ENCODE measurements around the gene HSPA1B.
"Not testable (repeated sequence)": the region's sequence is repeated elsewhere in the genome, so short reads cannot be mapped to it uniquely, and the experiment has no call there.

The HSPA1B gene

DNA sequence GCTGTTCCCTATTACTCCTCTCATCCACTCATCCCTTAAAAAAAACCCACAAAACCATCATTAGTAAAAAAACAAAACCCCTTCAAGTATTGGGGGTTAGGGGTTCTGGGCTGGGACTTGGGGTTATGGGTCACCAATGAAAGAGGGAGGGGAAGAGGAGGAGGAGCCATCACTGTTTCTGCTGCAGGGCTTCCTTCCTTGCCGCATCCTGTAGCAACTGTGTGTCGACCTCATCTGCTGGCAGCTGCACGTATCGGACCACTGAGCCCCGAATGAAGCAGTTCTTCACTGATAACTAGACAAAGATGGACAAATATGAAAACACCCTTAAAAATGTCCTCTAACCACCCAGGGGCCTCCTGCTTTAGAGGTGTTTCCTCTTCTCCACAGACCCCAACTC, 29.9 kb upstream of the HSPA1B start:
- DNase-seq (ENCODE audit: low read depth, low spot score) = no peak

DNA sequence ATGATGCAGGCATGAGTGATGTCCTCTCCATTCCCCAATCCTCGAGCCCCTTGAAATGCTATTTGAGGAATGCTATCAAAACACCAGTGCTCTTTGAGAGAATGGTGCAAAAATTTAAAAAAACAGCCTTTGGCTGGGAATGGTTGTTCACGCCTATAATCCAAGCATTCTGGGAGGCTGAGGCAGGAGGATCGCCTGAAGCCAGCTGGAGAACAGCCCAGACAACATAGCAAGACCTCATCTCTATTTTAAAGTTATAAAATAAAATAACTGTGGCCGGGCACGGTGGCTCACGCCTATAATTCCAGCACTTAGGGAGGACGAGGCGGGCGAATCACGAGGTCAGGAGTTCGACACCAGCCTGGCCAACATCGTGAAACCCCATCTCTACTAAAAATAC, 27.8 kb upstream of the HSPA1B start:
- no peak for DNase-seq (ENCODE audit: low read depth, low spot score)

DNA sequence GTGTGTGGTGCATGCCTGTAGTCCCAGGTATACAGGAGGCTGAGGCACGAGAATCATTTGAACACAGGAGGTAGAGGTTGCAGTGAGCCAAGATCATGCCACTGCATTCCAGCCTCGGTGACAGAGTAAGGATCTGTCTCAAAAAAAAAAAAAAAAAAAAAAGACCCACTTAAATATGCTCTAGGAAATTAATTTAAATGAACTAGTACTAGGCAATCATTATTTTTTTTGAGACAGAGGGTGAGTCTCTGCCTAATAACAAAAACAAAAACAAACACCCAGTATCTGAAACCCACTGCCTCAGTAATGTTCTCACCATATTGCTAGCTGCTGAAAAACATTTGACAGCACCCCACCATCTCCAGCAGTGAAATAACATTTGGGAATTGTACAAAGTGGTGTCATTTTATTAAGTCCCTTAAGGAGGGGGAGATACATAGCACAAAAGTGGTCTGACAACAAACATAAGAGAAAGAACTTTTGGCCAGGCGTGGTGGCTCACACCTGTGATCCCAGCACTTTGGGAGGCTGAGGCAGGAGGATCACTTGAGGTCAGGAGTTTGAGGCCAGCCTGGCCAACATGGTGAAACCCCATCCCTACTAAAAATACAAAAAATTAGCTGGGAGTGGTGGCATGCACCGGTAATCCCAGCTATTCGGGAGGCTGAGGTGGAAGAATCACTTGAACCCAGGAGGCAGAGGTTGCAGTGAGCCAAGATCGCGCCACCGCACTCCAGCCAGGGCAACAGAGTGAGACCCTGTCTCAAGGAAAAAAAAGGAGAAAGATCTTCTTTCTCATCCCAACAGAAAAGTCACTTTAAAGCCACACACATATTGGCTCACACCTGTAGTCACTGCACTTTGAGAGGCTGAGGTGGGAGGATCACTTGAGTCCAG, 26.3 kb upstream of the HSPA1B start:
- DNase-seq (ENCODE audit: low read depth, low spot score) = not testable (repeated sequence)

GRCh38 chr6:31805939-31806469, 21.5 kb upstream of the HSPA1B start:
- DNase-seq (ENCODE audit: low read depth, low spot score) = no peak

DNA sequence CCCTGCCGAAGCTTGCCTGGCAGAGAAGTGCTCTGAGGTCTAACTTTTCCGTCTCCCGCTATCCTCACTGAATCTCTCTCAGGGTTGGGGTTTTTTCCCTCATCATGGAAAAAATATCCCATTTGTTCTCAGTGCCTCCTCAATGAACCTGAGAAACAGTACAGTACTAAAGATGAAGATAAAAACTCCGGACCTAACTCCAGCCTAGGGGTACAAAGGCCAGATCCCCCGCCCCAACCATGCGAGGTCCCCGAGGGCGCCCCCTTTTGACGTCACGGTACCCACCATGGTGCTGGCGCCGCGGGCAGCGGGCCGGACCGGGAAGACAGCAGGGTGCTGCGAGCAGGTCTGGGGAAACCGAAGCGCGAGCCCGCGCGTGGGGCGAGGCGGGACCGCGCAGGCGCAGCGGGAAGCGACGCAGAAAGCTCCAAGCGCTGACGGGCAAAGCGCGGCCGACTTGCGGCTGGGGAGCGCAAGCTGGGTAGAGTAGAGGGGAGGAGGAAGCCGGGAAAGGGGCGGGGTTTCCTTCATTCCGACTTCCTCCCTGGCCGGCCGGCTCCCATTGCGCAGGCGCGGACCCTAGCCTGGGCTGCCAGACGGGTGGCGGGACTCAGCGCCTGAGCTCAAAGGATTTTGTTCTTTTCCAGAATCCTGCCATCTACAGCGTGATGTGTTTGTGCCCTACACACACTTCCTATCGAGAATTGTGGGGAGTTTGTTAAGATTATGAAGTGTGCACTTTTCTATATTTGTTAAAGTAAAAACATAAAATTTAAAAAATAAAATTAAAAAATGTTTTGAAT, 20.9 kb upstream of the HSPA1B start, which contains the start of gene LSM2:
TSS of gene LSM2 (minus strand) at position 497 of the 803 bp plus-strand sequence. CDS start at position 288, 209 bp downstream.
- no peak for DNase-seq (ENCODE audit: low read depth, low spot score)

- DNase-seq (ENCODE audit: low read depth, low spot score) = not testable (repeated sequence)
These were observed 18.9 kb upstream of the HSPA1B start for GRCh38 chr6:31808599-31808998.

DNA sequence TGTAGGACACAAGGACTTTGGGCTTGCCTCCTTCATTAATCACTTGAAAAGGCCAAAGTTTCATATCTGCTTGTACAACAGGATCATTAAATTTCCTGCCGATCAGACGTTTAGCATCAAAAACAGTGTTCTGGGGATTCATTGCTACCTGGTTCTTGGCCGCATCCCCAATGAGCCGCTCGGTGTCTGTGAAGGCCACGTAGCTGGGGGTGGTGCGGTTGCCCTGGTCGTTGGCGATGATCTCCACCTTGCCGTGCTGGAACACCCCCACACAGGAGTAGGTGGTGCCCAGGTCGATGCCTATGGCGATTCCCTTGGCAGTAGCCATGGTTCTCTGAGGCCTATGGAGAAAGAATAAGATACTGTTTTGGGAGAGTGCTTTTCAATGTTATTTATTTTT, 15.9 kb upstream of the HSPA1B start:
- no peak for DNase-seq (ENCODE audit: low read depth, low spot score)

DNA sequence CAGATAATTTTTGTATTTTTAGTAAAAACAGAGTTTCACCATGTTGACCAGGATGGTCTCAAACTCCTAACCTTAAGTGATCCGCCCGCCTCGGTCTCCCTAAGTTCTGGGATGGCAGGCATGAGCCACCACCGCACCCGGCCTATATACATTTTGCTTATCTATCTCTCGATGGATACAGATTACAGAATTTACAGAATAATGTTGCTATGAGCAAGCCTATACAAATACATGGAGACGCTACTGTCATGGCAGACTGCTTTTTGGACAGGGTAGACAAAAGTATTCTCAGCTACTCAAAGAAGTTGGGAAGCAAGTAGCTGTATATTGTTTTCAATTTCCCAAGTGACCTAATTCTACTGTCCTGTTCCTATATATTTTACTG, 14.1 kb upstream of the HSPA1B start:
- DNase-seq (ENCODE audit: low read depth, low spot score) = no peak

- DNase-seq (ENCODE audit: low read depth, low spot score) = peak; percentile 98
These were observed 12.9 kb upstream of the HSPA1B start for GRCh38 chr6:31814677-31815024.

- DNase-seq (ENCODE audit: low read depth, low spot score) = peak; percentile 94
These were observed 12.3 kb upstream of the HSPA1B start, which contains the start of the genes HSPA1A and HSPA1L for GRCh38 chr6:31815025-31815838. Gene HSPA1A, plus strand, starts transcription at chr6:31815543. Its CDS starts 214 bp downstream, at chr6:31815757. Gene HSPA1L, minus strand, starts transcription at chr6:31815283. Its CDS starts 3,311 bp downstream, at chr6:31811972.

GRCh38 chr6:31817133-31817928, 10.2 kb upstream of the HSPA1B start:
- DNase-seq (ENCODE audit: low read depth, low spot score) = not testable (repeated sequence)

- DNase-seq (ENCODE audit: low read depth, low spot score) = not testable (repeated sequence)
These were observed 9.5 kb upstream of the HSPA1B start for GRCh38 chr6:31817929-31818511.

DNA sequence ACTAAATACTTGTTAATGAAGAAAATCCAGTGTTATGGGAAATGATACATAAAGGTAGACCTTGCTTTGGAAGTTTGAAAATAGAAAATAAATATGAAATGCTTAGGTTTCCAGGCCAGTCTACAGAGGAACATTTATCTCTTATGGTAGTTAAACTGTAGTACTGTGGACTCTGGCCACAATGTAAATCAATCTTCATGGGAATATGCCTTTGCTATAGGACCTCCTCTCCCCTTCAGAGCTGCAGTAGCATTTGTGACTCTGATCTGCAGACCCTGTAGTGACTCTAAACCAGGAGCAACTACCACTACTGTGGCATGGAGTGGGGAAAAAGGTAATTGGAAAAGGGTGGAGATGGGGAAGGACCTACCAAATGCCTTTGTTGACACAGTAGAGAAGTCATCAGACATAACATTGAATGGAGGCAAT, 7.7 kb upstream of the HSPA1B start:
- DNase-seq (ENCODE audit: low read depth, low spot score) = no peak

GRCh38 chr6:31820399-31820798, 7.1 kb upstream of the HSPA1B start:
- not testable (repeated sequence) for DNase-seq (ENCODE audit: low read depth, low spot score)

- no peak for DNase-seq (ENCODE audit: low read depth, low spot score)
These were observed 6.1 kb upstream of the HSPA1B start for GRCh38 chr6:31821301-31822035.

- DNase-seq (ENCODE audit: low read depth, low spot score) = no peak
These were observed 5.3 kb upstream of the HSPA1B start for GRCh38 chr6:31822036-31822821.

DNA sequence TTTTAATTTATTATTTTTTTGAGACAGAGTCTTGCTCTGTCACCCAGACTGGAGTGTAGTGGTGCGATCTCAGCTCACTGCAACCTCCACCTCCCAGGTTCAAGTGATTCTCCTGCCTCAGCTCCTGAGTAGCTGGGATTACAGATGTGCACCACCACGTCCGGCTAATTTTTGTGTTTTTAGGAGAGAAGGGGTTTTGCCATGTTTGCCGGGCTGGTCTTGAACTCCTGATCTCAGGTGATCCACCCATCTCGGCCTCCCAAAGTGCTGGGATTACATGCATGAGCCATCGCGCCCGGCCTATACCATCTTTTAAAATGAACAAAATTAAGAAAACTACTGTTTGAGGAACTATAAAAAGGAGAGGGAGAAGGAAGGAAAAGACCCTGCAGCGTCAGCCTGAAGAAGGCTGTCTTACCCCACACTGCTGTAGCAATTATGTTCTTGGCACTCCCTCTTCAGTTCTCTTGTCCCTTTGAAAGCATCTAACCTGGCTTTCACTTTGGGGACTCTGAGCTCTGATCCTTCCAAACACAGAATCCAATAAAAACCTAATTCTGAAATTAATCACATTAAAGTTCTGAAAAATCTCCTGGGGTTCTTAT, 3.8 kb upstream of the HSPA1B start:
- not testable (repeated sequence) for DNase-seq (ENCODE audit: low read depth, low spot score)

DNA sequence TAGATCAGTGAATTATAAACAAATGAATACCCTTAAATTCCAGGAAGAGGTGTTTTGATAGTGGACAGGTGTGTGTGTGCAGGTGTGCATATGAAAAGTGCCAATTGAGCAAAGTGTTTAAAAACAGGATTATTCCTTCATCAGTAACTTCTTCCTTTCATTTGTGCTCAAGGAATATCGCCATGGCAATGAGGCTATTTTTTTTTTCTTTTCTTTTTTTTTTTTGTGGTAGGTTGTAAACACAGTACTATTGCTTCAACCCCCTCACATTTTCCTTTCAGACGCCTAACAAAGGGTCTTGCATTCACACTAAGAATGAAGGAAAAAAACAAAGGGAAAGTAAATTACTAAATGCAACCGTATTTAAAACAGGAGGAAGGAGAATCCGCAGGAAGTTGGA, 2.0 kb upstream of the HSPA1B start:
- no peak for DNase-seq (ENCODE audit: low read depth, low spot score)
